Left kidney (tissue), 2 donors: ENCODE results near the gene CAVIN4. TPM values are rescaled to one million over a fixed set of nuclear protein-coding genes. Genes with fewer than 3 reads are reported as not detected.

Experiments
- DNase-seq: peaks from one replicate; pipeline ENCODE4 v3.0.0-alpha.2; 2013
- polyA plus RNA-seq: library from polyadenylated mRNA; unstranded; fragments of 120-200 nt; gene quantifications from one replicate; pipeline ENCODE4 v1.2.1, GENCODE V29; 2013; ENCODE audit not compliant: insufficient read length

The CAVIN4 gene
- polyA plus RNA-seq, 1 donor = 5.5 TPM

DNA sequence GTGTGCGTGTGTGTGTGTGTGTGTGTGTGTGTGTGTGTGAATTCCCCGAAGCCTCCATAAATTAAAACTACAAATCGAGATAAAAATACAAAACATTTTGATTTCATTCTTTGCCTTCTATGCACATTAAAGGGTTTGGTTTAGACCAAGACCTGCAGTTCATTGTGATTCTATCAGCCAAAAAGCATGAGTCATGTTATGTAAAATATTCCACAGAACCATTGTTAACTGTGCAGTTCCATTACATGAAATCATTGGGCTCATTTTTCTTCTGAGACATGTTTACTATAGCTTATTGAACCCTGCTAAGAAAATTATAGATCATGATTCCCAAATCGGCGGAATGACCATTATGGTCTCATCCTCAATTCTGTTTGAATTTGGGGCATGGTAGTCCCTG lies 11.7 kb downstream of the CAVIN4 start:
- DNase-seq = no peak

DNA sequence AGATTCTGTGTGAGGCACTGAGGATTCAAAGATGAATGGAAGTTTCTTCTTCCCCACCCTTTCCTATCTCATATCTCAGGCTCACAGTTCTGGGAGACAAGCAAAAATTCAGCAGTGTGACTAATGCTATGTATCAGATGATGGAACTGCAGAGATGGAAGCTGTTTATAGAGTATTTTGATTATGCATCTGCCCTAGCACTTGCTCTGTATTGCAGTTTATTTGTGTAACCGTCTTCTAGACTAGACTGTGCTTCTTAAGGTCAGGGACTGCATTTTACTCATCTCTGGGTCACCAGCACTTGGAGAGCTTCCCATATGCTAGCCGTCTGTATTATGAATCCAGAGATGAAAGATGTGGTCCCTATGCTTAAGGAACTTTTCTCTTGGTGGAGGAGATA lies 12.6 kb downstream of the CAVIN4 start:
- no peak for DNase-seq

GRCh38 chr9:100591139-100591538 lies 13.3 kb downstream of the CAVIN4 start:
- DNase-seq = no peak

DNA sequence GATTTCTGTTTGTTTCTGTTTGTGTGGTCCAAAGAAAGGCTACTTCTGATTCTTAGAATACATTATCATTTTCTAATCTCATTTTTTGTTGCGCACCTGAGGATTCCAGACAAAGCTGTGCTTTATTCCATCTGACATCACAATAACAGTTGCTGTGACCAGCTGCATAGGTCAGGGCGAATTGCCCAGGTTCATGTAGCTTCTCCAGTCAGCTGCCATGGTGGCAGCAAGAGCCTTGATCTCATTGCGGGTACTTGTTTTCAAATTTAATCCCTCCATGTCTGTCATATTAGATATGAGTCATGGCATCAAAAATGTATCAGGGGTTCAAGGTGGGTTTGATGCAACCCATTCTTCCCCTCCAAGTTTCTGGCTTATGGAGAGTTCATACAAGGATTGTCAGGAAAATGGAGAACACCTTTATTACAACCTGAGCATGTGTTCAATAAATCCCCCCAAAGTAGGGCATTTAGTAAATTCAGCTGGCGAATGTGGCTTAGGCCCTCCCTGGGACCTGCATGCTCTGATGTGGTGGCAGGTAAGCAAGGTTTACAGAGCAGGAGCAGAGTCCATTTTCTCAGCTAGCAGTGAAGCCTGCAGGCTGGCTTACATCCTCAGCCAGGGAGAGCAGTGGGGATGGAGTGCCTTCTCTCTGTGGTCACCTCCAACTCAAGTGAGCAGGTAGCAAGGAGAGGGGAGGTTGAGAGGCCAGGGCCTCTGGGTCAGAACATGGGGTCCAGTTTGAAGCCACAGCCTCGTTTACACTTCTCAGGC lies 13.9 kb downstream of the CAVIN4 start:
- DNase-seq = no peak

GRCh38 chr9:100595391-100596199 lies 17.7 kb downstream of the CAVIN4 start:
- DNase-seq = peak; percentile 66

GRCh38 chr9:100597236-100597635 lies 19.4 kb downstream of the CAVIN4 start:
- DNase-seq = no peak

- peak; percentile 82 for DNase-seq
Observed at GRCh38 chr9:100598641-100599145, 20.8 kb downstream of the CAVIN4 start.

DNA sequence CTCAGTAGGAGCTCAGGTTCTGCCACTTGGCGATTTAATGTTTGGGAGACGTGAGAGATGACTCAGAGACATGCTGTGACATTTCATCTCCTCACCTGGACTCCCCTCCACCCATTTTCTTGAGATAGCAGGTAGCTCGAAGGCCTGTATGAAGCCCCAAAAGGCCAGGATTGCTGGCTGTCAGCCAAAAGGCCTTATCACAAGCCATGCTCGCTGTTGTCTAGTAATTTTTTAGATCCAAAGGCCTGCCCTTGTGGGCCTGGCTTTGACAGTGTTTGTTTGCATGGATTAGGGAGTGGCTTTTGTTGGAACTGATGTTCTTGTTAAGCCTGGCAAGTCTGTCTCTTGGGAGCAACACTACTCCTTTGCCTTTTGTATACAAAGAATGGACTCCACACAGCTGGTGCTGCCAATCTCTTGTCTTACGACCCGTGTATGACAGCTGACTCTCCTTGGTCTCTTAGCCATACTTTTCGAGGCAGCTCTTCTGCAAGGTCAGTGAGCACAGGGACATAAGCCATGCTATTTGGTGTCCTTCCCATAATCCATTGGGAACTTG lies 22.7 kb downstream of the CAVIN4 start:
- no peak for DNase-seq

GRCh38 chr9:100601216-100601615 lies 23.3 kb downstream of the CAVIN4 start:
- DNase-seq = peak; percentile 34

DNA sequence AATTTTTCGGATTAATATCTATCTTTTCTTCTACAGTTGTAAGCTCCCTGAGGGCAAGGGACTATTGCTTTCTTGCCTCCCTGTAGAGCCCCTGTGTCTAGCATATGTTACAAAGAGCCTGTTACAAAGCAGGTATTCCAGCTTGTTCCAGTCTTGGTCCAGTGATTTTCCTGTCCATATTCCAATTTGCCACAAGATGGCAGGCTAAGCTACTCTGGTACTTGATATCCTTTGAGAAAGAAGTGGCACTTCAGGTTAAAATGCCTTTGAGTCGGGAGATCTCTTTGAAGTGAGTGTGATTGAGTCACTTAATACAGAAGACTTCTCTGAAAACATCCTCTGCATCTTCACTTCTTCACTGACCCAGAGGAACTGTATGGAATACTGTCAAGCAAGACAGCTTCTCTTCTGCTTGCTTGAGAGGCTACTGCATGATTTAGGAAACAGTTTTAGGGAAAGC lies 24.5 kb downstream of the CAVIN4 start:
- peak; percentile 79 for DNase-seq

- no peak for DNase-seq
Observed at GRCh38 chr9:100605405-100605804, 27.5 kb downstream of the CAVIN4 start.

- DNase-seq = no peak
Observed at GRCh38 chr9:100619194-100619593, 41.3 kb downstream of the CAVIN4 start.

DNA sequence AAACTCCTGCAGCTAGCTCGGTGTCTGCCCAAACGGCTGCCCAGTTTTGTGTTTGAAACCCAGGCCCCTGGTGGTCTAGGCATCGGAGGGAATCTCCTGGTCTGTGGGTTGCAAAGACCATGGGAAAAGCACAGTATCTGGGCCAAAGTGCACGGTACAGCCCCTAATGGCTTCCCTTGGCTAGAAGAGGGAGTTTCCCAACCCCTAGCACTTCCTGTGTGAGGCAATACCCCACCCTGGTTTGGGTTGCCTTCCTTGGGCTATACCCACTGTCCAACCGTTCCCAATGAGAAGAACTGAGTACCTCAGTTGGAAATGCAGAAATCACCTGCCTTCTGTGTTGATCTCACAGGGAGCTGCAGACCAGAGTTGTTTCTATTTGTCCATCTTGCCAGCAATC lies 41.8 kb downstream of the CAVIN4 start:
- no peak for DNase-seq

DNA sequence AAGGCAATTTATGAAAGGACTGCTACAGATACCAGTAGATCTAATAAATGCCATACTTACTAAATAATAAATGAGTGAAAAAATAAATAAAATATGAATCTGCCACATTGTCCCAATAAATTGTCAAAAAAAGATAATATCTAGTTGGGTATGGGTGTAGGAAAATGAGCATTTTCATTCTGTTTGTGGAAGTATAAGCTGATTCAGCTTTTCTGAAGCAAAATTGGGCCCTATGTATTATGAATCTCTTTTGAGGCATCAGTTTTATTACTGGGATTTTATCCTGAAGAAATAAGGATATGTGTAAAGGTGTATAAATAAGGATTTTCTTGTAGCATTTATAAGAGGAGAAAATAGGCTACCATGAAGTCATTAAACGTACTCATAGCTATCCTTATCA lies 46.1 kb downstream of the CAVIN4 start:
- DNase-seq = no peak

DNA sequence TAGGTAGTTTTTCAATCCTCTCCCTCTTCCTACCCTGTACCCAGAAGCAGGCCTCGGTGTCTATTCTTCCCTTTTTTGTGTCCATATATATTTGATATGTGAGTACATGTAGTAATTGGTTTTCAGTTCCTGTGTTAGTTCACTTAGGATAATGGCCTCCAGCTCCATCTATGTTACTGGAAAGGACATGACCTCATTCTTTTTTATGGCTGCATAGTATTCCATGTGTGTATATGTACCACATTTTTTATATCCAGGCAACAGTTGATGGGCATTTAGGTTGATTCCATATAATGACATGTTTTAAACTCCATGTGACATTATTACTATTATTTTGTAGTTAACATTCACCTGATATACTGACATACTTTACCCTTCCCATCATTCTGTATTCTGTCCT lies 49.1 kb downstream of the CAVIN4 start:
- no peak for DNase-seq

DNA sequence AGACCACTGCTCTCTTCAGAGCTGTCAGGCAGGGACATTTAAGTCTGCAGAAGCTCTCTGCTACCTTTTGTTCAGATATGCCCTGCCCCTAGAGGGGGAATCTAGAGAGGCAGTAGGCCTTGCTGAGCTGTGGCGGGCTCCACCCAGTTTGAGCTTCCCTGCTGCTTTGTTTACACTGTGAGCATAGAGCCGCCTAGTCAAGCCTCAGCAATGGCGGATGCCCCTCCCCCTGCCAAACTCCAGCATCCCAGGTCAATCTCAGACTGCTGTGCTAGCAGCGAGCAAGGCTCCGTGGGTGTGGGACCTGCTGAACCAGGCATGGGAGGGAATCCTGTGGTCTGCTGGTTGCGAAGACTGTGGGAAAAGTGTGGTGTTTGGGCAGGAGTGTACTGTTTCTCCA lies 59.9 kb downstream of the CAVIN4 start:
- DNase-seq = no peak

Other genes starting within 250 kb of the CAVIN4 start
- 54.8 TPM for gene TEX10, start 225.1 kb upstream of the CAVIN4 start, polyA plus RNA-seq
- gene MSANTD3, start 150.9 kb upstream of the CAVIN4 start, polyA plus RNA-seq = 23.9 TPM
- 5.5 TPM for gene TMEFF1, start 104.9 kb upstream of the CAVIN4 start, polyA plus RNA-seq